AG09319 (cell line): ENCODE measurements around the gene NMRK2.
"Not testable (repeated sequence)": the region's sequence is repeated elsewhere in the genome, so short reads cannot be mapped to it uniquely, and the experiment has no call there.

Experiments
- DNase-seq: peaks from one replicate; pipeline ENCODE4 v3.0.0-alpha.2; 2010; ENCODE audit warnings: low read depth; ENCODE audit errors: extremely low read depth
- TF ChIP-seq, protein P1 (sequence below): IDR thresholded peaks from 2 replicates; pipeline ENCODE4 v1.5.1; 2011; ENCODE audit warnings: low read depth, mild to moderate bottlenecking, inconsistent platforms, low read length, moderate library complexity

NMRK2 gene, protein sequence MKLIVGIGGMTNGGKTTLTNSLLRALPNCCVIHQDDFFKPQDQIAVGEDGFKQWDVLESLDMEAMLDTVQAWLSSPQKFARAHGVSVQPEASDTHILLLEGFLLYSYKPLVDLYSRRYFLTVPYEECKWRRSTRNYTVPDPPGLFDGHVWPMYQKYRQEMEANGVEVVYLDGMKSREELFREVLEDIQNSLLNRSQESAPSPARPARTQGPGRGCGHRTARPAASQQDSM

DNA sequence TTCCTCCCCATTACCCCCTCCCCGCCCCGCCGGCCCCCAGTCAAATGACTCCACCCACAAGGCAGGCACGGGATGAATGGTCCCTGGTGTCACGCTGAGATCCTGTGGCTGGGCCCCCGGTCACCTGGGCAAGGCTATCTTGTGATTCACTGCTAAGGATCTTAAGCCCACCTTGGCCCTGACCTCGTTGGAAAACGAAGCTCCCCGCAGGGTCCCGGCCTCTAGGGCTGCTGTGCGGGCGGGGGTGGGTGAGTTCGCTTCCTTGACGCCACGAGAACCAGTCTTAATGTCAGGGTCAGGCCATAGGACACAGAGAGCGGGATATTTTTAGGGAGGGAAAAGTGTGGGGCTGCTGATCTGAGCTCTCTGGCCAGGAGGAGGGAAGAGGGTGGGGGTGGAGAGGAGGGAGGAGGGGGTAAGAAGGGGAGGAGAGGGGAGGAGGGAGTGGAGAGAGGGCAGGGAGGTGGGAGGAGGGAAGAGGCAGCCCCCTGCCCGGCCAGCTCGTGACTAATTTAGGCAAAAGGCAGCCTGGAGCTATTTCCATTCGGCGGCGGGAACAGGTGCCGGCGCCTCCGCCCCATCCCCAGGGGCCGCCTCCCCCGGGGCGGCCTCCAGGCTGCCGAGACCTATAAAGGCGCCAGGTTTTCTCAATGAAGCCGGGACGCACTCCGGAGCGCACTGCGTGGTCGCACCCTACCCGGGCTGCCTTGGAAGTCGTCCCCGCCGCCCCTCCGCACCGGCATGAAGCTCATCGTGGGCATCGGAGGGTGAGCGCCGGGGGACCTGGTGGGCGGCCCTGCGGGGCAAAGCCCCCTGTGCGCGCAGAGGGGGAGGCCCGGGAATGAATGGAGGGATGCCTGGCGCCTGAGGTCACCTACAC, at the start of gene NMRK2:
Gene NMRK2, plus strand, starts transcription at position 139 of the 880 bp plus-strand sequence. Its CDS starts 603 bp downstream, at position 742.
- TF ChIP-seq, protein P1, sequence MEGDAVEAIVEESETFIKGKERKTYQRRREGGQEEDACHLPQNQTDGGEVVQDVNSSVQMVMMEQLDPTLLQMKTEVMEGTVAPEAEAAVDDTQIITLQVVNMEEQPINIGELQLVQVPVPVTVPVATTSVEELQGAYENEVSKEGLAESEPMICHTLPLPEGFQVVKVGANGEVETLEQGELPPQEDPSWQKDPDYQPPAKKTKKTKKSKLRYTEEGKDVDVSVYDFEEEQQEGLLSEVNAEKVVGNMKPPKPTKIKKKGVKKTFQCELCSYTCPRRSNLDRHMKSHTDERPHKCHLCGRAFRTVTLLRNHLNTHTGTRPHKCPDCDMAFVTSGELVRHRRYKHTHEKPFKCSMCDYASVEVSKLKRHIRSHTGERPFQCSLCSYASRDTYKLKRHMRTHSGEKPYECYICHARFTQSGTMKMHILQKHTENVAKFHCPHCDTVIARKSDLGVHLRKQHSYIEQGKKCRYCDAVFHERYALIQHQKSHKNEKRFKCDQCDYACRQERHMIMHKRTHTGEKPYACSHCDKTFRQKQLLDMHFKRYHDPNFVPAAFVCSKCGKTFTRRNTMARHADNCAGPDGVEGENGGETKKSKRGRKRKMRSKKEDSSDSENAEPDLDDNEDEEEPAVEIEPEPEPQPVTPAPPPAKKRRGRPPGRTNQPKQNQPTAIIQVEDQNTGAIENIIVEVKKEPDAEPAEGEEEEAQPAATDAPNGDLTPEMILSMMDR, result no peak
- DNase-seq, result no peak

DNA sequence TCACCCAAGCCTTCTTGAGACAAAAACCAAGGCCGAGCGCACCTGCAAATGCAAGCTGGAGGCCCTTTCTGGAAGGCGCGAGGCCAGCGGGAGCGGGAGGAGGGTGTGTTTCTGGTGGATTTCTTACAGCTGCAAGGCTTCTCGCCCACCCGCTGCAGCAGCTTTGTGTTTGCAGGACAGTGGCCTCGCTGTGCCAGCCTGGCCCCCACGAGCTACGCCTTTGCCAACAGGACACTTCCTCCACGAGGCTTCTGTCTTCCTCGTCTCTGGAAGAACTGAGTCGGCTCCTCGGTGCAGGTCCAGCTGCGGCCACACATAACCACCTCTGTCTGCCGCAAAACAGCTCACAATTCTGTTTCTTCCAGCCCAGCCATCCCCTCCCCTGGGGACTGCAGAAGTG, 42.3 kb upstream of the NMRK2 start:
- DNase-seq, result no peak
- TF ChIP-seq, protein P1, result no peak

DNA sequence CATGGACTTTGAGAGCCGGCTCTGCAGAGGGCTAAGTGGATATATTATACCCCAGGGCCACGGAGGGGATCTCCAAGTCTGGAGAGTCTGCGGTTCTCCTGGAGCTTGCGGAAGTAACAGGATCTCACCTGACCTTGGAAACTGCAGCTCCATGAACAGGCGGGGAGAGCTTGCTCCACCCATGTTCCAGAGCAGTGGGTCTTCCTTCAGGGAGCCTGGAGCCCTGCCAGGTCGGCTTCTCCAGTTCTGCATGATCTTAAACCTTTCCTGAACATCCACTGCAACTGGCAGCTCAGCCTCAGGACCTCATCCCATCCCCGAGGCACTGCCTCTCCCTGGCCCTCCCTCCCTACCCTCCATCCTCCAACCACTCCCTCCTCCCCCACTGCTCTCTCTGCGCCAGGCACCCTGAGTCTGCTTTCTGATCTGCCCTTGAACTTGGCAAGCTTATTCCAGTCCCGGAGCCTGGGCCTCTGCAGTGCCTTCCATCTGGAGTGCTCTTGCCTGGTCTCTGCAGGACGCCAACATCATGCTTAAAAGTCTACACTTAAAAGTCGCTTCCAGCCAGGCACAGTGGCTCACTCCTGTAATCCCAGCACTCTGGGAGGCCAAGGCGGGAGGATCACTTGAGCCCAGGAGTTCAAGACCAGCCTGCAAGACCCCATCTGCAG, 39.2 kb upstream of the NMRK2 start:
- no peak for DNase-seq
- TF ChIP-seq, protein P1, result no peak

DNA sequence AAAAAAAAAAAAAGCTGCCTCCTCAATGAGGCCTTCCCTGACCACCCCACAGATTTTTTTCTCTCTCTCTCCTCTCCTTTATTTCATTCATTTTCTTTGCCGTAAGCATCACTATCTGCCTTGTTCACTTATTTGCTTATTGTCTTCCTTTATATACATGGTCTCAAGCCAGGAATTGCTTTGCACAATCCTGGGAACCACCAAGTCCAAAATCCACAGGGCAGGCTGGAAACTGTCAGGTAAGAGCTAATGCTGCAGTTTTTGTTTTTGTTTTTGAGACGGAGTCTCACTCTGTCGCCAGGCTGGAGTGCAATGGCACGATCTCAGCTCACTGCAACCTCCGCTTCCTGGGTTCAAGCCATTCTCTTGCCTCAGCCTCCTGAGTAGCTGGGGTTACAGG, 37.9 kb upstream of the NMRK2 start:
- DNase-seq, result not testable (repeated sequence)

DNA sequence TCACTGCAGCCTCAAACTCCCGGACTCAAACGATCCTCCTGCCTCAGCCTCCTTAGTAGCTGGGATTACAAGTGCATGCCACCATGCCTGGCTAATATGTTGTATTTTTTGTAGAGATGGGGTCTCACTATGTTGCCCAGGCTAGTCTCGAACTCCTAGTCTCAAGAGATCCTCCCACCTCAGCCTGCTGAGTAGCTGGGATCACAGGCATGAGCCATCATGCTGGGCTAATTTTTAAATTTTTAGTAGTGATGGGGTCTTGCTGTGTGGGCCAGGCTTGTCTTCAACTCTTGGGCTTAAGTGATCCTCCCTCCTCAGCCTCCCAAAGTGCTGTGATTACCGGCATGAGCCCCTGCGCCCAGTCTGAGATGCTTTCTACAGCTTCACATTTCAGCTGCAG, 37.1 kb upstream of the NMRK2 start:
- TF ChIP-seq, protein P1, result no peak
- DNase-seq, result no peak

DNA sequence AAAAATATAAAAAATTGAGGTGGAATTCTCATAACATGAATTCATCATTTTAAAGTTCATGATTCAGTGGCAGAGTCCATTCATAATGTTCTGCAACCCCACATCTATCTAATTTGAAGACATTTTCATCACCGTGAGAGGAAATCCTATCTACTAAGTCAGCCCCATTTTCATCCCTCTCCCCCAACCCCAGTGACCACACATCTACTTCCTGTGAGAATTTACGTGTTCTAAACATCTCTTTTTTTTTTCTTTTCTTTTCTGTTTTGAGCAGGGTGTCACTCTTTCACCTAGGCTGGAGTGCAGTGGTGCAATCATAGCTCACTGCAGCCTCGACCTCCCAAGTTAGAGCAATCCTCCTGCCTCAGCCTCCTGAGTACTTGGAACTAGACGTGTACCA, 34.9 kb upstream of the NMRK2 start:
- no peak for DNase-seq
- TF ChIP-seq, protein P1, result no peak

DNA sequence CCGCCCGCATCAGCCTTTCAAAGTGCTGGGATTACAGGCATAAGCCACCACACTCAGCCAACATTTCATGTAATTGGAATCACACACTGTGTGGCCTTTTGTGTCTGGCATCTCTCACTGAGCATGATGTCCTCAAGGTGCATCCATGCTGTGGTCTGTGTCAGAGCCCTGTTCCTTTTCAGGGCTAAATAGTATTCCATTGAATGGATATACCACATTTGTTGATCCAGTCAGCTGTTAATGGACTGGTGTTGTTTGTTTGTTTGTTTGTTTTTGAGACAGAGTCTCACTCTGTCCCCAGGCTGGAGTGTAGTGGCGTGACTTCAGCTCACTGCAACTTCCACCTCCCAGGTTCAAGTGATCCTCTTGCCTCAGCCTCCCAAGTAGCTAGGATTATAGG, 34.4 kb upstream of the NMRK2 start:
- no peak for DNase-seq
- TF ChIP-seq, protein P1, result no peak
